Glutamatergic neuron (in vitro differentiated cells): ENCODE results near the gene THSD4. TPM values are rescaled to one million over a fixed set of nuclear protein-coding genes. Genes with fewer than 3 reads are reported as not detected.

Experiments used
- DNase-seq: peaks from one replicate; pipeline ENCODE4 v3.0.0; 2022
- H3K27ac Mint-ChIP-seq: one replicate; pipeline ENCODE4 v1.8.0; 2020; ENCODE audit warnings: mild to moderate bottlenecking, mixed read lengths, inconsistent platforms; ENCODE audit not compliant: unreplicated experiment
- H3K27me3 Mint-ChIP-seq: one replicate; pipeline ENCODE4 v1.8.0; 2020; ENCODE audit warnings: mild to moderate bottlenecking, moderate library complexity, mixed read lengths, inconsistent platforms; ENCODE audit not compliant: unreplicated experiment
- H3K36me3 Mint-ChIP-seq: one replicate; pipeline ENCODE4 v1.8.0; 2020; ENCODE audit warnings: mild to moderate bottlenecking, mixed read lengths, inconsistent platforms; ENCODE audit not compliant: unreplicated experiment
- H3K4me1 Mint-ChIP-seq: one replicate; pipeline ENCODE4 v1.8.0; 2020; ENCODE audit warnings: mild to moderate bottlenecking, low read depth, mixed read lengths, inconsistent platforms; ENCODE audit not compliant: unreplicated experiment
- H3K4me3 Mint-ChIP-seq: one replicate; pipeline ENCODE4 v1.8.0; 2020; ENCODE audit warnings: mild to moderate bottlenecking, mixed read lengths, inconsistent platforms; ENCODE audit not compliant: unreplicated experiment
- H3K9me3 Mint-ChIP-seq: one replicate; pipeline ENCODE4 v1.8.0; 2020; ENCODE audit warnings: mild to moderate bottlenecking, moderate library complexity, mixed read lengths, inconsistent platforms; ENCODE audit not compliant: unreplicated experiment
- CTCF ChIP-seq: fragments of 200-600 bp; sonication (generic); IDR thresholded peaks from one replicate; pipeline ENCODE4 v1.5.0; 2021; ENCODE audit not compliant: partially characterized antibody, unreplicated experiment
- total RNA-seq: library from RNA; stranded (reverse); fragmentation: NEBNext Ultra II Directional; extraction: Animal tissue kit (Norgen Biotek cat#: 25700); gene quantifications from one replicate; pipeline ENCODE4 v1.2.1, GENCODE V29; 2021; ENCODE audit not compliant: unreplicated experiment

THSD4 gene
- total RNA-seq, 1 donor from 2014 or later: 12.3 TPM

GRCh38 chr15:71800835-71801745, 685.8 kb downstream of the THSD4 start:
- Mint-ChIP-seq H3K27me3 (peaks cover 3% of the 10 kb centered on the region), H3K9me3 (peaks cover 5% of the 10 kb centered on the region), H3K36me3 (peaks cover 4% of the 10 kb centered on the region), H3K27ac (peak overlapping the region; percentile 20), H3K4me3 (no peak overlapping the region), H3K4me1 (peaks cover 14% of the 10 kb centered on the region)
- DNase-seq: no peak
- TF ChIP-seq CTCF: peak; percentile 88

GRCh38 chr15:71801935-71802655, 686.8 kb downstream of the THSD4 start:
- H3K4me1 Mint-ChIP-seq: peaks cover 19% of the 10 kb centered on the region
- peak overlapping the region; percentile 43 for H3K27ac Mint-ChIP-seq
- H3K27me3 Mint-ChIP-seq: peaks cover 5% of the 10 kb centered on the region
- no peak overlapping the region for H3K4me3 Mint-ChIP-seq
- peaks cover 5% of the 10 kb centered on the region for H3K9me3 Mint-ChIP-seq
- no peak for DNase-seq
- H3K36me3 Mint-ChIP-seq: peaks cover 4% of the 10 kb centered on the region
- no peak for TF ChIP-seq CTCF

- Mint-ChIP-seq H3K4me1 (peaks cover 25% of the 10 kb centered on the region), H3K36me3 (peaks cover 4% of the 10 kb centered on the region), H3K27me3 (peaks cover 5% of the 10 kb centered on the region), H3K9me3 (peaks cover 5% of the 10 kb centered on the region), H3K27ac (no peak overlapping the region), H3K4me3 (no peak overlapping the region)
- peak; percentile 54 for TF ChIP-seq CTCF
- no peak for DNase-seq
Measured at GRCh38 chr15:71802770-71803169, 687.5 kb downstream of the THSD4 start.

GRCh38 chr15:71804226-71804625, 689.0 kb downstream of the THSD4 start:
- Mint-ChIP-seq H3K4me1 (peaks cover 32% of the 10 kb centered on the region), H3K36me3 (peaks cover 4% of the 10 kb centered on the region), H3K4me3 (no peak overlapping the region), H3K27me3 (peaks cover 5% of the 10 kb centered on the region), H3K9me3 (peaks cover 5% of the 10 kb centered on the region), H3K27ac (no peak overlapping the region)
- TF ChIP-seq CTCF: no peak
- DNase-seq: no peak
